ENCODE data around the gene HSPB1.

Gene HSPB1

DNA sequence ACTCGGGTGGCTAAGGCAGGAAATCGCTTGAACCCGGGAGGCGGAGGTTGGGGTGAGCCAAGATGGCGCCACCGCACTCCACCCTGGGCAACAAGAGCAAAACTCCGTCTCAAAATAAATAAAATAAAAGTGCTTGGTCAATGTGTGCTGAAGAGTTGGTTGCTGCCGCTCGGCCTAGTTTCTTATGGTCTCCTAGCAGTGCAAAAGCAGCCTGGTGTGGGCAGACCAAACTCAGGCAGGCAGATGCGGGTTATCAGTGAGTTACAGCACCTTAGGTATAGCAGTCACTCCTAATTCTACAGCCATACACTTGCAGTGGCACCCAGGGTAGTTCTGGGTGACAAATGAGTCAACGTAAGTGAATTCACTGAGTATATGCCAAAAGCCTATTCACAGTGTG is 22.6 kb downstream of the HSPB1 start (continued):
- TF ChIP-seq, protein P1, sequence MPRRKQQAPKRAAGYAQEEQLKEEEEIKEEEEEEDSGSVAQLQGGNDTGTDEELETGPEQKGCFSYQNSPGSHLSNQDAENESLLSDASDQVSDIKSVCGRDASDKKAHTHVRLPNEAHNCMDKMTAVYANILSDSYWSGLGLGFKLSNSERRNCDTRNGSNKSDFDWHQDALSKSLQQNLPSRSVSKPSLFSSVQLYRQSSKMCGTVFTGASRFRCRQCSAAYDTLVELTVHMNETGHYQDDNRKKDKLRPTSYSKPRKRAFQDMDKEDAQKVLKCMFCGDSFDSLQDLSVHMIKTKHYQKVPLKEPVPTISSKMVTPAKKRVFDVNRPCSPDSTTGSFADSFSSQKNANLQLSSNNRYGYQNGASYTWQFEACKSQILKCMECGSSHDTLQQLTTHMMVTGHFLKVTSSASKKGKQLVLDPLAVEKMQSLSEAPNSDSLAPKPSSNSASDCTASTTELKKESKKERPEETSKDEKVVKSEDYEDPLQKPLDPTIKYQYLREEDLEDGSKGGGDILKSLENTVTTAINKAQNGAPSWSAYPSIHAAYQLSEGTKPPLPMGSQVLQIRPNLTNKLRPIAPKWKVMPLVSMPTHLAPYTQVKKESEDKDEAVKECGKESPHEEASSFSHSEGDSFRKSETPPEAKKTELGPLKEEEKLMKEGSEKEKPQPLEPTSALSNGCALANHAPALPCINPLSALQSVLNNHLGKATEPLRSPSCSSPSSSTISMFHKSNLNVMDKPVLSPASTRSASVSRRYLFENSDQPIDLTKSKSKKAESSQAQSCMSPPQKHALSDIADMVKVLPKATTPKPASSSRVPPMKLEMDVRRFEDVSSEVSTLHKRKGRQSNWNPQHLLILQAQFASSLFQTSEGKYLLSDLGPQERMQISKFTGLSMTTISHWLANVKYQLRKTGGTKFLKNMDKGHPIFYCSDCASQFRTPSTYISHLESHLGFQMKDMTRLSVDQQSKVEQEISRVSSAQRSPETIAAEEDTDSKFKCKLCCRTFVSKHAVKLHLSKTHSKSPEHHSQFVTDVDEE (CRISPR knock-in tag; IDR thresholded peaks at IDR 0.05): no peak
- TF ChIP-seq ARNTL (CRISPR knock-in tag; IDR thresholded peaks at IDR 0.05; ENCODE audit: borderline replicate concordance, low read depth) (no peak), TCF4 (CRISPR knock-in tag; IDR thresholded peaks at IDR 0.05; ENCODE audit: borderline replicate concordance) (no peak)

DNA sequence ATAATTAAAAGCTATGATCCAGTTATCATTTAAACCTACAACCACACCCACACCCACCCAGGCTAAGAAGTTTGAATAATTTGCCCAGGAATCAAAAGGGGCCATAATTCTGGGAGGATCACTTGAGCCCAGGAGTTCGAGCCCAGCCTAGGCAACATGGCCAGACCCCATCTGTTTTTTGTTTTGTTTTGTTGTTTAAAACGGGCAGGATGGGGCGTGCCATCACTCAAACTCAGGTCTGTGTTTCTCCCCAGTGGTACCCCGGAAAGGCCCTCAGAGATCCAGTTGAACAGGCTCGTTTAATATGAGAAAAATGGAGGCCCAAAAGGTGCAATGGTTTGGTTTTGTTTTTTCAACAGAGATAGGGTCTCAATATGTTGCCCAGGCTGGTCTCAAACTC is 23.3 kb downstream of the HSPB1 start:
- TF ChIP-seq ZNF70 (CRISPR knock-in tag; IDR thresholded peaks at IDR 0.05) (no peak), ZFP3 (CRISPR knock-in tag; IDR thresholded peaks at IDR 0.05) (no peak), PPARA (CRISPR knock-in tag; IDR thresholded peaks at IDR 0.05; ENCODE audit: borderline replicate concordance) (no peak)
- no peak for ATAC-seq

DNA sequence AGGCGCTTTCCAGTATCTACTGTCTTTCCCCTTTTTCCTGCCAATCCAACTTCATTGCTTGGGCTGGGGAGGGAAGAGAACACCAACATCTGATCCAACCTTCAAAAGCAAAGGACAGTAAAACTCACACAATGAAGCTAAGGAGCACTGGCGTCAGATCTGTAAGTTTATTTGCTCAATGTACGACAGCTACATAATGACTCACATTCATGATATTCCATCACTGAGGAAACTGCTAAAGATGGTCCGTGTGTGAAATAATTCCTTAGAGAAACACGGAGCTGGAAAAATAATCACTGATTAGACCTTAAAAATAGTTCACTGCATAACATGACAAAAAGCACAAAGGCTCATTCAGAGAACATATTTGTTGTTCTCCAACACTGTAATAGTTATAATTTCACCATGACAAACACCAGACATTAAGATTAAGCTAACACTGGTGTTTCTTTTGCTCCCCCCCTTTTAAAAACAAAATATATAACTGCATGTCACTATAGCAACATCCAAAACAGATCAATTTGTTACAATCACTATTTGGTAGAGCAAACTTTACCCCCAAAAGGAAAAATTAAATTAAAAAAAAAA is 24.3 kb downstream of the HSPB1 start:
- TF ChIP-seq ISL1 (CRISPR knock-in tag; IDR thresholded peaks at IDR 0.05) (no peak), OSR1 (CRISPR knock-in tag; IDR thresholded peaks at IDR 0.05) (no peak), ZC3H10 (CRISPR knock-in tag; IDR thresholded peaks at IDR 0.05) (no peak)
- TF ChIP-seq, protein P1 (CRISPR knock-in tag; IDR thresholded peaks at IDR 0.05): no peak
- TF ChIP-seq, protein P2, sequence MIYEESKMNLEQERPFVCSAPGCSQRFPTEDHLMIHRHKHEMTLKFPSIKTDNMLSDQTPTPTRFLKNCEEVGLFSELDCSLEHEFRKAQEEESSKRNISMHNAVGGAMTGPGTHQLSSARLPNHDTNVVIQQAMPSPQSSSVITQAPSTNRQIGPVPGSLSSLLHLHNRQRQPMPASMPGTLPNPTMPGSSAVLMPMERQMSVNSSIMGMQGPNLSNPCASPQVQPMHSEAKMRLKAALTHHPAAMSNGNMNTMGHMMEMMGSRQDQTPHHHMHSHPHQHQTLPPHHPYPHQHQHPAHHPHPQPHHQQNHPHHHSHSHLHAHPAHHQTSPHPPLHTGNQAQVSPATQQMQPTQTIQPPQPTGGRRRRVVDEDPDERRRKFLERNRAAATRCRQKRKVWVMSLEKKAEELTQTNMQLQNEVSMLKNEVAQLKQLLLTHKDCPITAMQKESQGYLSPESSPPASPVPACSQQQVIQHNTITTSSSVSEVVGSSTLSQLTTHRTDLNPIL (CRISPR knock-in tag; IDR thresholded peaks at IDR 0.05; ENCODE audit: low read depth): no peak
- ATAC-seq: no peak

DNA sequence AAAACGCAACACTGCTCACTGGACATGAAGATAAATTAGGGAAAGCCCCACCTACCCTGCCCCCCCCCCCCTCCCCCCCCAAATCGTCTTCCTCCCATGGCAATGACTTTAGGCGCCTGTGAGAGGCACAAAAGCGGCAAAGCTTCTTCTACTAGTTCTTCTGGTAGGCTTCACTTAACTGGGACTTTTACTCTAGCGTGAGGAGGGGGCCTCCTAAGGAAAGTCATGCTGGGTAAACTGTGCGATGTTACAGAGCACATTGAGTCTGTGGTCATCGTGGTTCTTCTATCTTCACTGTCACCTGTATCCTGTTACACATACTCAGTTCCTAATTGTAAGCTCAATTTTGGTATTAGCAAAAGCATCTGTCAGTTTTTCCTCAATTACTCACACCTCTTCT is 25.1 kb downstream of the HSPB1 start:
- no peak for ATAC-seq
- no peak for TF ChIP-seq BACH2 (CRISPR knock-in tag; IDR thresholded peaks at IDR 0.05; ENCODE audit: borderline replicate concordance)
- TF ChIP-seq ISL1 (CRISPR knock-in tag; IDR thresholded peaks at IDR 0.05): no peak
- no peak for TF ChIP-seq PPARA (CRISPR knock-in tag; IDR thresholded peaks at IDR 0.05; ENCODE audit: borderline replicate concordance)
- no peak for TF ChIP-seq TOX (CRISPR knock-in tag; IDR thresholded peaks at IDR 0.05; ENCODE audit: borderline replicate concordance)
- no peak for TF ChIP-seq ZNF70 (CRISPR knock-in tag; IDR thresholded peaks at IDR 0.05)

DNA sequence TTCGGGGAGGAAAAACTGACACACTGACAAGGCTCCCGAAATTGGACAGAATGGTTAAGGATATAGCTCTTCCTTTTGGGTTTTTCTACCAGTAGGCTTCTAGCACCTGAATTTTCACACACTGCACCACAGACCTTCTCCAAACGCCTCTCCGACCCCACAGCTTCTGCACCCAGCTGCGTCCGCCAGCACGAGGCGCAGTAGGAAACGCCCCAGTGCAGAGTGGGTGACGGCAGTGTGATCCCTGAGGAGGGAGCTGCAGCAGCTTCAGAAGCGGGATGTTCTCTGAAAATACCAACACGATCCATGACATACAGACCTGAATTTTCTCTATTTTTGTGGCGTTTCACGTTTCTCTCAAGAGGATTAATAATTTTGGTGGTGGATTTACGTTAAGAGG is 25.9 kb downstream of the HSPB1 start:
- no peak for ATAC-seq
- TF ChIP-seq ISL1 (CRISPR knock-in tag; IDR thresholded peaks at IDR 0.05): no peak
- TF ChIP-seq ZFP3 (CRISPR knock-in tag; IDR thresholded peaks at IDR 0.05): no peak
- no peak for TF ChIP-seq CSDC2 (CRISPR knock-in tag; IDR thresholded peaks at IDR 0.05)
- TF ChIP-seq, protein P3, sequence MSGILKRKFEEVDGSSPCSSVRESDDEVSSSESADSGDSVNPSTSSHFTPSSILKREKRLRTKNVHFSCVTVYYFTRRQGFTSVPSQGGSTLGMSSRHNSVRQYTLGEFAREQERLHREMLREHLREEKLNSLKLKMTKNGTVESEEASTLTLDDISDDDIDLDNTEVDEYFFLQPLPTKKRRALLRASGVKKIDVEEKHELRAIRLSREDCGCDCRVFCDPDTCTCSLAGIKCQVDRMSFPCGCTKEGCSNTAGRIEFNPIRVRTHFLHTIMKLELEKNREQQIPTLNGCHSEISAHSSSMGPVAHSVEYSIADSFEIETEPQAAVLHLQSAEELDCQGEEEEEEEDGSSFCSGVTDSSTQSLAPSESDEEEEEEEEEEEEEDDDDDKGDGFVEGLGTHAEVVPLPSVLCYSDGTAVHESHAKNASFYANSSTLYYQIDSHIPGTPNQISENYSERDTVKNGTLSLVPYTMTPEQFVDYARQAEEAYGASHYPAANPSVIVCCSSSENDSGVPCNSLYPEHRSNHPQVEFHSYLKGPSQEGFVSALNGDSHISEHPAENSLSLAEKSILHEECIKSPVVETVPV (CRISPR knock-in tag; IDR thresholded peaks at IDR 0.05): no peak
- TF ChIP-seq GLIS3 (CRISPR knock-in tag; IDR thresholded peaks at IDR 0.05): no peak
- no peak for TF ChIP-seq RARB (CRISPR knock-in tag; IDR thresholded peaks at IDR 0.05)

DNA sequence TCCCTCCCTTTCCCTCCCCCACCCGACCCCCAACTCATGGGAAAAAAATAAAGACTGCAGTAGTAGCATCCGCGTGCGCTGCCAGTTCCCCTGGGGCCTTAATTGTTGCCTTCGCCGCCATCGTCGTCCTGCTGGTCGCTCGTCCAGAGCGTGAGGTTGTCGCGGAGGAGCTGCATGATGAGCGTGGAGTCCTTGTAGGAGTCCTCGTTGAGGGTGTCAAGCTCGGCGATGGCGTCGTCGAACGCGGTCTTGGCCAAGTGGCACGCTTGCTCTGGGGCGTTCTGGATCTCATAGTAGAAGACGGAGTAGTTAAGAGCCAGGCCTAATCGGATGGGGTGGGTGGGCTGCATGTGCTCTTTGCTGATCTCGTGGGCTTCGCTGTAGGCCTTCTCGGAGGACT is 27.0 kb downstream of the HSPB1 start:
- TF ChIP-seq, protein P2 (CRISPR knock-in tag; IDR thresholded peaks at IDR 0.05; ENCODE audit: low read depth): no peak
- TF ChIP-seq ZNF565 (CRISPR knock-in tag; conservative IDR thresholded peaks at IDR 0.05; ENCODE audit: low read depth): no peak
- TF ChIP-seq ZNF8 (CRISPR knock-in tag; IDR thresholded peaks at IDR 0.05): no peak
- TF ChIP-seq OSR1 (CRISPR knock-in tag; IDR thresholded peaks at IDR 0.05): no peak
- no peak for TF ChIP-seq ZNF70 (CRISPR knock-in tag; IDR thresholded peaks at IDR 0.05)
- no peak for TF ChIP-seq ZFP30 (CRISPR knock-in tag; IDR thresholded peaks at IDR 0.05)
- no peak for TF ChIP-seq PPARA (CRISPR knock-in tag; IDR thresholded peaks at IDR 0.05; ENCODE audit: borderline replicate concordance)
- no peak for ATAC-seq
